Adrenal gland (tissue), 19 donors: Measurements from ENCODE around the gene GRAMD1B. TPM values are rescaled to one million over a fixed set of nuclear protein-coding genes. Genes with fewer than 3 reads are reported as not detected.

Source experiments
- DNase-seq, 7 donors: peaks; one replicate each; pipeline ENCODE4 v3.0.0-alpha.2; 2019 to 2020
- H3K27ac ChIP-seq, 5 donors: fragments of 200-600 bp; sonication (generic) in 4 of 5; 1 replicate in 3 of 5; 2 replicates in 2 of 5; pipeline versions ENCODE4 v1.5.1 to v1.8.0; 2016 to 2020; ENCODE audit warnings: mild to moderate bottlenecking in 1 of 5
- H3K27me3 ChIP-seq: fragments of 200-600 bp; 2 replicates; pipeline ENCODE4 v1.8.0; 2021
- H3K36me3 ChIP-seq, 2 donors: fragments of 200-600 bp; replicated peaks in 1 of 2; 1 replicate in 1 of 2; 2 replicates in 1 of 2; pipeline versions ENCODE4 v1.5.1 to v1.8.0; 2018 to 2022
- H3K4me1 ChIP-seq, 2 donors: fragments of 200-600 bp; replicated peaks in 1 of 2; 1 replicate in 1 of 2; 2 replicates in 1 of 2; pipeline versions ENCODE4 v1.5.1 to v1.8.0; 2018 to 2021
- H3K4me3 ChIP-seq, 4 donors: fragments of 200-600 bp; sonication (generic) in 3 of 4; one replicate each; pipeline ENCODE4 v1.5.1; 2016 to 2018
- H3K9me3 ChIP-seq, 3 donors: fragments of 200-600 bp; sonication (generic) in 1 of 3; replicated peaks in 1 of 3; 1 replicate in 2 of 3; 2 replicates in 1 of 3; pipeline versions ENCODE4 v1.5.1 to v1.8.0; 2016 to 2021
- CTCF ChIP-seq, 6 experiments: fragments of 450-650 bp in 4 of 6; fragments of 200-600 bp in 2 of 6; sonication (generic) in 1 of 6; IDR thresholded peaks; 1 replicate in 5 of 6; 2 replicates in 1 of 6; pipeline versions ENCODE4 v1.5.1 to v1.8.0; 2016 to 2021; ENCODE audit warnings: antibody characterized with exemption in 6 of 6, mild to moderate bottlenecking in 2 of 6, moderate library complexity in 1 of 6
- POLR2A ChIP-seq, 2 donors: fragments of 450-650 bp; IDR thresholded peaks; one replicate each; pipeline ENCODE4 v1.6.1; 2017; ENCODE audit warnings: antibody characterized with exemption in 2 of 2, mild to moderate bottlenecking in 2 of 2, moderate library complexity in 1 of 2
- WGBS, 4 donors: extraction: QIAGEN DNeasy Blood & Tissue Kit in 2 of 4; methylation state at CpG; one replicate each; pipeline versions ENCODE4 v1.1.5 to v1.1.7; 2013 to 2017; 5-methylcytosine and 5-hydroxymethylcytosine counted together
- intact Hi-C, 2 donors: fragments of 100-400 bp; cut with DNase I; formaldehyde crosslinking; loops; one replicate each; pipeline versions ENCODE4 v1.14.1 to v1.15.0; 2022 to 2023
- long read RNA-seq, 10 donors: library from polyadenylated mRNA in 3 of 10; unstranded in 2 of 10; stranded (forward) in 1 of 10; transcript quantifications; one replicate each; pipeline ENCODE4 v2.0.0 and lab custom pipeline, GENCODE V29; 2021 to 2026
- polyA plus RNA-seq, 3 donors: library from polyadenylated mRNA; stranded (reverse); fragments of 200-250 nt in 2 of 3; fragments of 350-450 nt in 1 of 3; fragmentation: Illumina TruSeq in 1 of 3; extraction: RNeasy Lipid Tissue Mini Kit (QIAGEN cat#74804) in 1 of 3; gene quantifications; one replicate each; pipeline ENCODE4 v1.2.3, GENCODE V29; 2013 to 2014
- total RNA-seq, 9 donors: library from RNA; depleted of rRNA in 4 of 9; stranded (reverse); fragments of >200 nt in 4 of 9; fragments of 120-200 nt in 1 of 9; fragmentation: NEBNext Ultra II Directional in 1 of 9; extraction: Animal tissue kit (Norgen Biotek cat#: 25700) in 1 of 9; gene quantifications; one replicate each; pipeline versions ENCODE4 v1.1.0 to v1.2.4, GENCODE V29; 2013 to 2023
- donor health status: healthy with polysubstance abuse.
- donor health status: Bipolar disorder and iron deficiency.
- donor health status: DM: yes; HTN: yes; CAD: no.
- donor health status: DM: no; HTN: no; CAD: no.
- donor health status: DM: no; HTN: no; CAD: no.
- donor health status: DM: yes; HTN: yes; CAD: no.

Gene GRAMD1B
- 1,000 to 10,000 TPM in 1 of 9 donors, 100 to 1,000 TPM in 8; 178 to 1,898 (median 290) TPM for total RNA-seq
- polyA plus RNA-seq = 100 to 1,000 TPM; 101 to 721 (median 114) TPM
- long read RNA-seq, donor 1, transcript GRAMD1B-209 (2 exons, 707 nt) = major isoform, 38 of 90 reads
- long read RNA-seq, donor 1, partial matches to known transcripts = 22 of 90 reads
- long read RNA-seq, donor 1, other reads (novel, unspliced or antisense) = 24 of 90 reads
- long read RNA-seq, donor 2, transcript GRAMD1B-209 (2 exons, 707 nt) = major isoform, 12 of 46 reads
- long read RNA-seq, donor 2, transcript GRAMD1B-214 (20 exons, 2,814 nt) = minor isoform, 7 of 46 reads
- long read RNA-seq, donor 2, partial matches to known transcripts = 16 of 46 reads
- long read RNA-seq, donor 2, other reads (novel, unspliced or antisense) = 7 of 46 reads
- long read RNA-seq, donor 3, transcript GRAMD1B-202 (9 exons, 2,431 nt) = minor isoform, 5 of 55 reads
- long read RNA-seq, donor 3, transcript GRAMD1B-209 (2 exons, 707 nt) = major isoform, 25 of 55 reads
- long read RNA-seq, donor 3, partial matches to known transcripts = 19 of 55 reads
- long read RNA-seq, donor 3, other reads (novel, unspliced or antisense) = 0 of 55 reads
- long read RNA-seq, donor 4, transcript GRAMD1B-209 (2 exons, 707 nt) = major isoform, 14 of 37 reads
- long read RNA-seq, donor 4, partial matches to known transcripts = 2 of 37 reads
- long read RNA-seq, donor 4, other reads (novel, unspliced or antisense) = 21 of 37 reads
- long read RNA-seq, donor 5, transcript GRAMD1B-214 (20 exons, 2,814 nt) = minor isoform, 16 of 138 reads
- long read RNA-seq, donor 5, transcript GRAMD1B-209 (2 exons, 707 nt) = major isoform, 45 of 138 reads
- long read RNA-seq, donor 5, partial matches to known transcripts = 18 of 138 reads
- long read RNA-seq, donor 5, other reads (novel, unspliced or antisense) = 59 of 138 reads
- long read RNA-seq, donor 6, partial matches to known transcripts = 1 of 14 reads
- long read RNA-seq, donor 6, other reads (novel, unspliced or antisense) = 12 of 14 reads
- long read RNA-seq, donor 7, transcript GRAMD1B-209 (2 exons, 707 nt) = major isoform, 11 of 41 reads
- long read RNA-seq, donor 7, partial matches to known transcripts = 18 of 41 reads
- long read RNA-seq, donor 7, other reads (novel, unspliced or antisense) = 5 of 41 reads
- long read RNA-seq, donor 8, transcript GRAMD1B-209 (2 exons, 707 nt) = major isoform, 55 of 119 reads
- long read RNA-seq, donor 8, transcript GRAMD1B-214 (20 exons, 2,814 nt) = minor isoform, 5 of 119 reads
- long read RNA-seq, donor 8, partial matches to known transcripts = 11 of 119 reads
- long read RNA-seq, donor 8, other reads (novel, unspliced or antisense) = 40 of 119 reads
- long read RNA-seq, donor 9, transcript GRAMD1B-209 (2 exons, 707 nt) = major isoform, 10 of 25 reads
- long read RNA-seq, donor 9, partial matches to known transcripts = 11 of 25 reads
- long read RNA-seq, donor 9, other reads (novel, unspliced or antisense) = 0 of 25 reads
- long read RNA-seq, donor 10, transcript GRAMD1B-209 (2 exons, 707 nt) = major isoform, 7 of 14 reads
- long read RNA-seq, donor 10, partial matches to known transcripts = 0 of 14 reads
- long read RNA-seq, donor 10, other reads (novel, unspliced or antisense) = 5 of 14 reads

GRCh38 chr11:123429913-123430720 is at the start of gene GRAMD1B:
GRAMD1B (plus strand) TSS chr11:123430269; CDS start chr11:123430793, 524 bp downstream.
- 0 to 2% (median 1%) methylated on average over 19 to 57 of the region's 57 CpGs for WGBS, 4 donors
- H3K27me3 ChIP-seq = no peaks in the 10 kb centered on the region
- peak within 1 kb of the TSS in 3 of 4 donors; percentile 67 to 88 (median 76) for H3K4me3 ChIP-seq
- H3K9me3 ChIP-seq = no peaks in the 10 kb centered on the region
- DNase-seq = peak; percentile 85 to 95 (median 92)
- H3K27ac ChIP-seq = peak within 1 kb of the TSS; percentile 88 to 96 (median 93)
- peak; percentile 45 to 65 for TF ChIP-seq POLR2A (IDR thresholded peaks at IDR 0.05)
- peak in 3 of 6 experiments; percentile 18 to 31 (median 25) for TF ChIP-seq CTCF (IDR thresholded peaks at IDR 0.05)
- peaks cover 37 to 39% of the 10 kb centered on the region in 2 donors for H3K4me1 ChIP-seq
- intact Hi-C loops = loop anchor here in 1 of 2 donors (5.0 kb wide), 1 partner anchor 47 kb away; no protein-coding TSS in a partner anchor
- H3K36me3 ChIP-seq = no peaks in the 10 kb centered on the region

GRCh38 chr11:123381149-123381548 is 48.9 kb upstream of the GRAMD1B start:
- H3K27ac ChIP-seq = no peak overlapping the region
- WGBS, 4 donors = 88 to 94% (median 93%) methylated on average over 5 of the region's 5 CpGs
- no peak overlapping the region for H3K4me3 ChIP-seq
- no peaks in the 10 kb centered on the region for H3K36me3 ChIP-seq
- no peaks in the 10 kb centered on the region for H3K9me3 ChIP-seq
- intact Hi-C loops = no loop called here
- TF ChIP-seq CTCF (IDR thresholded peaks at IDR 0.05) (no peak), POLR2A (IDR thresholded peaks at IDR 0.05) (no peak)
- peaks cover 0 to 3% of the 10 kb centered on the region in 2 donors for H3K4me1 ChIP-seq
- no peaks in the 10 kb centered on the region for H3K27me3 ChIP-seq
- DNase-seq = no peak

- Histone ChIP-seq H3K4me1 (peaks cover 0 to 3% of the 10 kb centered on the region in 2 donors), H3K9me3 (no peaks in the 10 kb centered on the region), H3K36me3 (no peaks in the 10 kb centered on the region), H3K27ac (no peak overlapping the region), H3K4me3 (no peak overlapping the region), H3K27me3 (no peaks in the 10 kb centered on the region)
- intact Hi-C loops = no loop called here
- TF ChIP-seq POLR2A (IDR thresholded peaks at IDR 0.05) = no peak
- no peak for TF ChIP-seq CTCF (IDR thresholded peaks at IDR 0.05)
- no peak for DNase-seq
- 90 to 93% (median 90%) methylated on average over 4 of the region's 4 CpGs for WGBS, 4 donors
Measured at GRCh38 chr11:123381817-123382554, 48.1 kb upstream of the GRAMD1B start.
